ENCODE measurements around the gene PPP1R26.
"Not testable (repeated sequence)": the region's sequence is repeated elsewhere in the genome, so short reads cannot be mapped to it uniquely, and the experiment has no call there.

The PPP1R26 gene

DNA sequence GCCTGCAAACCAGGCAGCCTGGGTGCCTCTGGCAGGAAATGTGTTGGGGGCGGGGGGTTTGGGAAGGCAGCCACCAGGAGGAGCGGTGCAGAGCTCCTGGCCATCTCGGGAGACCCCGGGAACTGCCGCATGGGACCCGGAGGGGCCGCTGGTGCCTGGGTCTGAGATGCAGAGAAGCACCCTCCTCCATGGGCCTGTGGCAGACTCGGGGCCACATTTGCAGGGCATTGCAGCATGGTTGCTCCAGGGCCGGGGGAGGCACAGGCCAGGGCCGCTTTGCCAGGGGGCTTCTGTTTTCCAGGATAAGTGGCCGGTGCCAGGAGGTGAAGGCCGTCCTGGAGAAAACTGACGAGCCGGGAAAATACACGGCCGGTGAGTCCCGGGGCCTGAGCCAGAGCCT is 43.3 kb downstream of the PPP1R26 start:
- DNase-seq (ENCODE audit: low spot score): no peak

DNA sequence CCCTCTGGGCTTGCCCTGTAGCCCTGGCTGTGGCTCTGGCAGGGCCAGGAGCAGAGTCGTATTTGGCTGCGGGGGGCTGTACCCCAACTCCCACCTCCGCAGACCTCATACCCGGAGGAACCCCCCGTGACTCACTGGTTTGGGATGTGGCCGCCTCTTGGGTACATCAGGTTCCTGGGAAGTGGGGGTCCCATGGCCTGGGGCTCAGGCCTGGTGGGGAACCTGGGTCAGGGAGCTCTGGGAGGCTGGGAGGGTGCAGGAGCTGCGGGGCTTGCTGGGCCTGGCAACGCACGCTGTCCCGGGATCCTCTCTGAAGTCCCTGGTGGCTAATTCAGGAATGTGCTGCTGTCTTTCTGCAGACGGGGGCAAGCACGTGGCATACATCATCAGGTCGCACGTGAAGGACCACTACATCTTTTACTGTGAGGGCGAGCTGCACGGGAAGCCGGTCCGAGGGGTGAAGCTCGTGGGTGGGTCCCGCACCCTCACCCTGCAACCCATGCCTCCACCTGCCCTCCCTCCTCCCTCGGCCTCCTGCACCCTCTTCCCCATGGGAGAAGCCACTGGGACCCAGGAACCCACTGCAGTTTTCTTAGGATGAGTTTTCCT is 44.0 kb downstream of the PPP1R26 start:
- no peak for DNase-seq (ENCODE audit: low spot score)

DNA sequence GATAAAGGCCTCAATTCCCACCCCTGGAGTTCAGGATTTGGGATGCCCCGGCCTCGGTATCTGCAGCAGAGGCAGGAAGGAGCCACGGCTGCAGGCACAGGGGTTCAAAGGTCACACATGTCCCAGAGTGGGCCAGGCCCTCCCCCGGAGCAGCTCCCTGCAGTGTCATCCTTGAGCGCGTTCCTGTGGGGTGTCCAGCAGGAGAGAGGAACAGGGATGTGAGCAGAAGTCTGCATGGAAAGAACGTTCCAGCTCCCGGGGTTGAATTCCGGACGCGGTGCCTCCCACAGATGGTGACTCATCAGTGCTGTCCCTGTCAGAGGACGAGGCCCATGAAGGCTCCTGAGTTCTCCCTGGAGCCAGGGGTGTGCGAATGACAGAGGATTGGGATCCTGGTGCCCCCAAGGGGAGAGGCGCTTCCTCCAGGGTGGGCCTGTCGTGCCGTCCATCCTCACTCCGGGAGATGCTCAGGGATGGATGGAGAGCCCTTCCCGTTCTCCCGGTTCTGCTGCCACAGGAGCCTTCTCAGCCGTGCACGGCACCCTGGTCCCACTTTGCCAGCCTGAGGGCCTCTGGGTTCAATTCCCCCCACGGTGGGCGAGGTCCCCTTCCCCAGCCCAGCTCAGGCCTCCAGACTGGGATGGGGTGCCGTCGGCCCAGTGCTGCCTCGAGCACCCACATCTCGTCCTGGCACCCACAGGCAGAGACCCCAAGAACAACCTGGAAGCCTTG is 44.7 kb downstream of the PPP1R26 start:
- no peak for DNase-seq (ENCODE audit: low spot score)

DNA sequence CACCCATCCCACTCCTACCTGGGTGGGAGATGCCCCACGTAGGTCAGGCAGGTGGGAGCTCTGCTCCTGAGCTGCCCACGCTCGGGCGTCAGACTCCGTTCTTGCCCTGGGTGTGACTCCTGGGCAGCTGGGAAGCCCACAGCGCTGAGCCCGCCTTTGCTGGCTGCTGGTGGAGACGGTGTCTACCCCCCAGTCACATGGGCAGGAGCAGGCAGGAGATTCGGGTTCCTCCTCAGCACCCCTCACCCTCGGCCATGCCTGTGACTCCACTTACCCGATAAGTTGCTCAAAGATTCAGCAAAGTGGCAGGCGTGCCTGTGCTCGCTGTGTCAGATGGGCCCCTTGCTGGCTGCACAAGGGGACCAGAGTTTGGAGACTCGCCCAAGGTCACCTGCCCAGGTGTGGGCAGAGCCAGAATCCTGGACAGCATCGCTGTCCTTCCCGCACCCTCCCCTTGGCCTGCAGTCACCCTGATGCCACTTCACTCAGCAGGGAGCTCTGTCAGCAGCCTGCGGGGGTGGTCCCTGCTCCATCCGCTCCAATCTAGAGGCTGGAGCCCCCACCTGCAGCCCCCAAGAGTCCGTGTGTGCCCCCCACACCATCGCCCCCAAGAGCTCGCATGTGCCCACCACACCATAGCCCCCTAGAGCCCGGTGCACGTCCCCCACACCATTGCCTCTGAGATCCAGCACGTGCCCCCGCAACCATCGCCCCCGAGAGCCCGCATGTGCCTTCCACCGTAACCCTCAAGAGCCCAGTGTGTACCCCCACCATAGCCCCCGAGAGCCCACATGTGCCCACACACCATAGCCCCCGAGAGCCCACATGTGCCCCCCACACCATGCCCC is 45.9 kb downstream of the PPP1R26 start:
- DNase-seq (ENCODE audit: low spot score): no peak

DNA sequence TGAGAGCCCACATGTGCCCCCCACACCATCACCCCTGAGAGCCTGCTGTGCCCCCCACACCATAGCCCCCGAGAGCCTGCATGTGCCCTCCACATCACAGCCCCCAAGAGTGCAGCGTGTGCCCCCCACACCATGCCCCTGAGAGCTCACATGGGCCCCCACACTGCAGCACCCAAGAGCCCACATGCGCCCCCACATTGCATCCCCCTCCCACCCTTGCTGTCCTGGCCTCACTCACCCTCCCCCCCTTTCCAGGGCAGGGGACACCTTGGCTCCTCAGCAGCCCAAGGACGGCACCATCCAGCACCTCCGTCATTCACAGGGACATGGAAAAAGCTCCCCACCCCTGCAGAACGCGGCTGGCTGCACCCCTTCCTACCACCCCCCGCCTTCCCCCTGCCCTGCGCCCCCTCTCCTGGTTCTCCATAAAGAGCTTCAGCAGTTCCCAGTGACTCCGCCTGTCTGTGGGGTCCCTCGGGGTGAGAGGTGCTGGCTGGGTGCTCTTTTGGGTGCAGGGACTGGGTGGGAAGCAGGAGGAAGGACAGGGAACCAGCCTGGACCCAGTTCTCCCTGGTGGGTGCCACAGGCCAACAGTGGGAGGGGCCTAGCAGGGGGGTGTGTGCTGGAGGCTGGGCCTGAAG is 46.6 kb downstream of the PPP1R26 start:
- no peak for DNase-seq (ENCODE audit: low spot score)

DNA sequence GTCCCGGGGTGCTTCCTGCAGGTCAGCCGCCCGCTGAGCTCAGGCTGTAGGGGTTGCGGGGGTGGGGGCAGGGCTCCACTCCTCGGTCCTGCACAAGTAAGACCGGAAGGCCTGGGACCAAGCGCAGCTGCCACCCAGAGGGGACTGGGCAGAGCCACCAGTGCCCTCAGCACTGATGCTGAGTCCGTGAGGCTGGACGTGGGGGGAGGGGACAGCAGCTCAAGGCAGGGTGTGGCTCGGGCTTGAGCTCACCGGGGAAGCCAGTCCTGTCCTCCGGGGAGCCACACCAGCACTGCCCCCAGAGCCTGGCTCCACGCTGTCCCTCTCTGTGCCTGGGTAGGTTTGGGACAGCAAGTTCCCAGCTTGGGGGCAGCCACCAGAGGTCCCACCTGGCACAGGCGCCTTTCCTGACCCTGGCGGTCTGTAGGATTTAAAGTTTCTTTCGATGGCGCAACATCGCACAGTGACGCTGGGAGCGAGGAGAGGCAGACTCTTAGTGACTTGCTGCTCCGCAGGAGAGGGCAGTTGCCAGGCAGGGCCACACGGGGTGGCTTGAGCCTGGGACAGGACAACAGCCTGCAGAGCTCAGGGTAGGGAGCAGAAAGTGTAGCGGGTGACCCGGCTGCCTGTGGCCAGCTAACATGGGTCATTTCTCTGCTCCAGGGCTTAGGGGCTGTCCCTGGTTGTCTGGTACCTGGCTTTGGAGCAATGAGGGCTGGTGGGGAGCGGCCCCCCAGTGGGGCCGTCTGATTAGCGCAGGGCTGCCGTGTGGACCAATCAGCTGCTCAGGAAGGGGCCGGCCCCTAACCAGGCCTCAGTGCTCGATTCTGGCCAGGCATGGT is 47.4 kb downstream of the PPP1R26 start:
- no peak for DNase-seq (ENCODE audit: low spot score)

DNA sequence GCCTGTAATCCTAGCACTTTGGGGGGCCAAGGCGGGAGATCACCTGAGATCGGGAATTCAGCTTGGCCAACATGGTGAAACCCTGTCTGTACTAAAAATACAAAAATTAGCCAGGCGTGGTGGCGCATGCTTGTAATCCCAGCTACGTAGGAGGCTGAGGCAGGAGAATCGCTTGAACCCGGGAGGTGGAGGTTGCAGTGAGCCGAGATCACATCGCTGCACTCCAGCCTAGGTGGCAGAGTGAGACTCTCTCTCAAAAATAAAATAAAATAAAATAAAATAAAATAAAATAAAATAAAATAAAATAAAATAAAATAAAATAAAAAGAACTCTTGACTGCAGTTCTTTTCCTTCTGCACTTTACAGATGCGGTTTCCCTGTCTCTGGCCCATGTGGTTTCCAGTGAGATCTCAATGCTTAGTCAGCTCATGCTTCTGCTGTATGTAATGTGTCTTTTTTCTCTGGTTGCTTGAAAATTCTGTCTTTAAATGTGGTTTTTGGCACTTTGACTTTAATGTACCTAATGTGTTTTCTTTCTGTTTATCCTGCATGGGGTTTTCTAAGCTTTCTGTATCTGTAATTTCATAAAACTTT is 49.4 kb downstream of the PPP1R26 start:
- not testable (repeated sequence) for DNase-seq (ENCODE audit: low spot score)

DNA sequence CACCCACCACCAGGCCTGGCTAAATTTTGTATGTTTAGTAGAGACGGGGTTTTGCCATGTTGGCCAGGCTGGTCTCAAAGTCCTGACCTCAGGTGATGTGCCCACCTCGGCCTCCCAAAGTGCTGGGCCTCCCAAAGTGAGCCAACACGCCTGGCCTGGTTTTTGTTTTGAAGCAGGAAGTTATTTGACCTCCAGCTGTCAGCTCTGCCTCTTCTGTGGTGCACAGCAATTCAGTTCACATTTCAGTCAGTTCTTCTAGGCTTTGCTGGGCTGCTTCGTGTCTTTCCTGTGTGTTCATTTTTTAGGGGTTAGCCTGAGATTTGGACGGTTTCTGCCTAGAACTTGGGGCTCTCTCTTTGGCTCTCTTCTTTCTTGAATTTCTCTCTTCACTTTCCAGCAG is 50.6 kb downstream of the PPP1R26 start:
- DNase-seq (ENCODE audit: low spot score): no peak

DNA sequence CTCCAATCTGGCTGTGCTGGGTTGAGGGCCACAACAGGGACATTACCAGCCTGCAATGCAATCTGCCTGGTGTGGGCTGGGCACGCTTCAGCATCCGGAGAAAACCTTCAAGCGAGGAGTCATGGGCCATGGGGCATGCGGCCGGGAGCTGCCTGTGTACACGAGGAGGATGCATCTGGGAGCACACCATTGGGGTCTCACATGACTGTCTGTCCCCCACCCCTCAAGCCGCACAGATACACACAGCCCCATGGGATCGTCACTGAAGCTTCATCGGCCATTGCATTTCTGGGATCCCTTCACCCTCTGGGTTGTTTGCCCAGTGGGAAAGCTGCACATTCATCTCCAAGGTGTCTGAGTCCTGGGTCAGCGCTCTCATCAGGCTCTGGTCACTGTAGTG is 51.5 kb downstream of the PPP1R26 start:
- no peak for DNase-seq (ENCODE audit: low spot score)

DNA sequence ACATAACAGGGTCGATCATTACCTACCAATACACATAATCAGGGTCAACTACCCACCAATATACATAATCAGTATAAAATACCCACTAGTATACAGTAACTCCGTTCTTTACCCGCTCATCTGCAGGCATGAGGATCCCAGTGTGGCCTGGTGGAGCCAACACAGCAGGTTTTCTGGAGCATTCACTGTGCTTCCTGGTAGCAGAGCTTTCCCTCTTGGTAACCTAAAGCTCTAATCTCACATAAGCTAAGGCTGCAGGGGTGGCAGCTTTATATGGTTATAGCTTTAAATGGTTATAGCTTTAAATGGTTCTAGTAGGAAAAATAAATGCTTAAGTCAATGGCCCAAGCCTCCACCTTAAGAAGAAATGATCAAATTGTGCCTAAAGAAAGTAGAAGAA is 53.5 kb downstream of the PPP1R26 start:
- no peak for DNase-seq (ENCODE audit: low spot score)

DNA sequence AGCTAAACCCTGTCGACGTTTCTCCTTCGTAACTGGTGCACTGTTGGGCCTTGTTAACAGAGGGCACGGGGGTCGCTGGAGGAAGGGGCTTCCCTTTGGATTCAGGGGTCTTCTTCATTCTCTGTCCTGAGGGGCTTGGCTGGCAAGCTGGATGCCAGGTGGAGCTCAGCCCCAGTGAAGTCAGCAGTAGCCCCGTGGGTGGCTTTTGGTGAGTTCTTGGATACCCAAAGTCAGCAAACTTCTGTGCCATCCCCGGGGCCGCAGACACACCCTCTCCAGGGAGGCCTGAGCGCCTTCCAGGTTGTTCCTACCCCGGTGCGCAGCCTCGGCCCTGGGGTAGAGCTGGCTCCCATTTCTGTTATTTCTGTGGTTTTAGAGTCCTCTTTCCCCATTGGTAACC is 54.1 kb downstream of the PPP1R26 start:
- DNase-seq (ENCODE audit: low spot score): no peak

DNA sequence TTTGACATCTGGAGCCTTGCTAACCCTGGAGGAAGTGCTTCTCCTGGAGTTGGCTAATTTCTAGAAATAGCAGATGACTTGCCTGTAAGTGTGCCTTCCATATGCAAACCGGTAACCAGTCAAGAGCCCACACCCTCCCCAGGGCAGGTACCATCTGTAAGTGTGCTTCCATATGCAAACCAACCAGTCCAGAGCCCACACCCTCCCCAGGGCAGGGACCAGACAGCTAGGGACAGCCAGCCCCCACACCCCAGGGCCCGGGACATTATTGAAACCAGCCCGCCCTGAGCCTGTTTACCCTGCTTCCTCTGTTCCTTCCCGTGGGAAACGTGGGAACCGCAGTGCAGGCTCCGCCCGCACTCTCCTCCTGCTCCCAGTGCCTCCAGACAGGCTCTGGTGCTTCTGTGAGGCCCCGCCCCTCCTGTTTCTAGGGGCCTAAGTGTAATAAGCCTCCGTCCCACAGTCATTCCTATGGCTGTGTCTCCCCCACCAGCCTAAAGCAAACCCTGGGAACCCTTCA is 54.7 kb downstream of the PPP1R26 start:
- not testable (repeated sequence) for DNase-seq (ENCODE audit: low spot score)

DNA sequence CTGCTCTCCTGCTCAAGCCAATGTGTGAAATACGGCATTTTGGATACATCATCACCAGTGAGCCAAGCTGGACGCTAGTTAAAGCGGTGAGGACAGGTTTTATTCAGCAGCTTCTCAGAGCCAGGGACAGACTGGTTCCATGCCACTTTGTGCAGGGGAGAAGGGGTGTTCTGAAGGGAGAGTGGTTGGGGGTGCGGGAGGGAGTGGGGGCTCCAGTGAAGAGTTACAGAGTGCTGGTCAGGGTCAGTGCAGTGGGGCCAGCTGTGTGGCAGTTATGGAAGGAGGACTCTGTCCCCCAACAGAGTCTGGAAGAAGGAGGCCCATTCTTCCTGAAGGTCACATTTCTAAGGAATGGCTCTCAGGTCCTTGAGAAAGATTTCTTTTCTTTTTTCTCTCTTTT is 55.2 kb downstream of the PPP1R26 start:
- DNase-seq (ENCODE audit: low spot score): not testable (repeated sequence)

DNA sequence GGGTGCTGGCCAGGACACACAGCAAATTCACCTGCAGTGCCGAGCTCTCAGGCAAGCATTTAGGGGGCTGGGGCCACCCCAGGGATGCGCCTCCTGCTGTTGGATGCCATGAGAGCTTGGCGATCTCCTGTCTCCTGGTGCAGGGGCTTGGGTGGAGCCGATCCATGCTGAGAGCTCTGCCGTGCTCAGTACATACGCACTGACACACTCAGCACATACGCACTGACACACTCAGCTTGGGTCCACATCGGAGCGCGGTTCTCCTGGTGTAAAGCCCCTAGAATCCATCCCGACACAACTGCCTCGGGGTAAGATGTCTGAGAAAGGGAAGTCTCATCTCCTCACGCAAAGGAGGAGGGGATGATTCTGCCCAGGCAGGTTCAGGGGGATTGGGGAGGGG is 56.0 kb downstream of the PPP1R26 start:
- DNase-seq (ENCODE audit: low spot score): not testable (repeated sequence)

DNA sequence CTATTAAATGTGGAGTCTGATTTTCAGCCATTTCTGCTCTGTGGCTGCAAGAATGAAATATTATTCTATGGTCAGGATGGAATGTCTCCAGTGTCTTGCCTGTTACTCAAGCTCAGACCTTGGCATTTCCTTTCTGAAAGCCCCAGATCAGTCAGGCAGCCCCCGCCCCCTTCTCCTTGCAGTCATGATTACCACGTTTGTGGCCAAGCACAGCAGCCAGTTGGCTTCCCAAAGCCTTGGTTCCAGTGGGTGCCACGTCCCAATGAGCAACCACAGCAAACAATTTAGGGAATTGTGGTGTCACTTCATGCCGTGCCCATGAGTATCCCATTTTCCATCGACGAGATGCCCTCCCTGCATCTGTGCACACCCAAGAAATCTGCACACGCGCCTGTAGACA is 56.6 kb downstream of the PPP1R26 start:
- no peak for DNase-seq (ENCODE audit: low spot score)

Data from kidney capillary endothelial cell (primary cell).